DND-41 (cell line): Measurements from ENCODE around the gene ZNF296.

Source experiments
- ATAC-seq: fragments of 200-7000 bp; cut with Tn5 transposase; 3 replicates; pipeline ENCODE4 v1.9.1; 2021; ENCODE audit warnings: low read depth; ENCODE audit not compliant: insufficient read depth
- DNase-seq: peaks from one replicate; pipeline ENCODE4 v3.0.0-alpha.2; 2020
- H2AFZ ChIP-seq: 2 replicates; pipeline ENCODE4 v1.6.0; 2012; ENCODE audit warnings: low read depth, low read length
- H3K27ac ChIP-seq: 2 replicates; pipeline ENCODE4 v1.5.1; 2012; ENCODE audit warnings: low read length, inconsistent platforms
- H3K27me3 ChIP-seq: fragments of 200-600 bp; sonication (generic); 2 replicates; pipeline ENCODE4 v1.6.0; 2012; ENCODE audit warnings: low read length, mild to moderate bottlenecking, inconsistent platforms; ENCODE audit not compliant: insufficient read depth, poor library complexity
- H3K36me3 ChIP-seq: 2 replicates; pipeline ENCODE4 v1.5.1; 2012; ENCODE audit warnings: low read length, inconsistent platforms; ENCODE audit not compliant: insufficient read depth
- H3K4me1 ChIP-seq: 2 replicates; pipeline ENCODE4 v1.5.1; 2012; ENCODE audit warnings: mild to moderate bottlenecking, low read length; ENCODE audit not compliant: insufficient read depth
- H3K4me2 ChIP-seq: 2 replicates; pipeline ENCODE4 v1.6.0; 2012; ENCODE audit warnings: mild to moderate bottlenecking, moderate library complexity, low read length, inconsistent platforms; ENCODE audit not compliant: insufficient read depth
- H3K4me3 ChIP-seq, 2 experiments: fragments of 200-600 bp in 1 of 2; shearing (Covaris generic) in 1 of 2; 2 replicates each; pipeline ENCODE4 v1.5.1; 2012 to 2016; ENCODE audit warnings: inconsistent platforms in 2 of 2, low read length in 2 of 2, mild to moderate bottlenecking in 2 of 2, low read depth in 1 of 2, moderate library complexity in 1 of 2
- H3K79me2 ChIP-seq: 2 replicates; pipeline ENCODE4 v1.6.0; 2012; ENCODE audit warnings: low read length, inconsistent platforms; ENCODE audit not compliant: insufficient read depth
- H3K9ac ChIP-seq: 2 replicates; pipeline ENCODE4 v1.6.0; 2012; ENCODE audit warnings: low read depth, mild to moderate bottlenecking, inconsistent platforms, low read length, moderate library complexity
- H3K9me3 ChIP-seq: 2 replicates; pipeline ENCODE4 v1.5.1; 2012; ENCODE audit warnings: low read length, moderate library complexity, mild to moderate bottlenecking, inconsistent platforms; ENCODE audit not compliant: insufficient read depth, severe bottlenecking
- H4K20me1 ChIP-seq: 2 replicates; pipeline ENCODE4 v1.6.0; 2012; ENCODE audit warnings: low read length; ENCODE audit not compliant: insufficient read depth
- CTCF ChIP-seq: IDR thresholded peaks from 2 replicates; pipeline ENCODE4 v1.5.1; 2012; ENCODE audit warnings: borderline replicate concordance, low read length, moderate library complexity, mild to moderate bottlenecking; ENCODE audit not compliant: poor library complexity, severe bottlenecking; ENCODE audit errors: extremely low read depth
- EZH2 ChIP-seq: IDR thresholded peaks from 3 replicates; pipeline ENCODE4 v1.6.1; 2012; ENCODE audit warnings: borderline replicate concordance, low read depth, mild to moderate bottlenecking, moderate library complexity, low read length, inconsistent platforms; ENCODE audit not compliant: severe bottlenecking

The ZNF296 gene

DNA sequence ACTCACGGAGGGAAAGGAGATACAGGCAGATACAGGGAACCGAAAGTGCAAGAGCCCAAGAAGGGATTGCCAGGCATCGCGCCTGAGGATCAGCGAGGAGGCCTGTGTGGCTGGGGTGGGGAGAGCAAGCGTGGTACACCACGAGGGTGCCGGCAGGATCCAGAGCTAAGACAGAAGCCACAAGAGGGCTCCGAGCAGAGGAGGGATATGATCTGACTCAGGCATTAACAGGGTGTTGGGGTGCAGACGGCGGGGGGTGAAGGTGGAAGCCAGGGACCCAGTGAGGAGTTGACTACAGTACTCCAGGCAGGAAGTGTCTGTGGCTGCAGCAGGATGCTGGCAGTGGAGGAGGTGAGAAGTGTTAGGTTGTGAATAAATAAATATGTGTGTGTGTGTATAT, 11.3 kb upstream of the ZNF296 start:
- Histone ChIP-seq H3K79me2 (peaks cover 36% of the 10 kb centered on the region), H3K9ac (no peak overlapping the region), H3K4me3 (no peak overlapping the region), H3K27ac (no peak overlapping the region), H3K9me3 (no peaks in the 10 kb centered on the region), H3K27me3 (no peaks in the 10 kb centered on the region), H2AFZ (no peak overlapping the region), H3K4me2 (no peak overlapping the region; the same call in 1 of the 2 replicates), H3K36me3 (peaks cover 38% of the 10 kb centered on the region), H3K4me1 (peaks cover 12% of the 10 kb centered on the region), H4K20me1 (peaks cover 8% of the 10 kb centered on the region; the same call in 1 of the 2 replicates)
- peak; percentile 33 for DNase-seq
- no peak for TF ChIP-seq EZH2
- no peak for TF ChIP-seq CTCF
- peak; percentile 65 for ATAC-seq

- no peak overlapping the region for H3K4me3 ChIP-seq
- H2AFZ ChIP-seq: no peak overlapping the region
- no peak overlapping the region for H3K27ac ChIP-seq
- H3K9ac ChIP-seq: no peak overlapping the region
- H3K36me3 ChIP-seq: peaks cover 44% of the 10 kb centered on the region
- ATAC-seq (no peak), DNase-seq (no peak)
- H3K4me2 ChIP-seq: no peak overlapping the region
- H3K9me3 ChIP-seq: no peaks in the 10 kb centered on the region
- peaks cover 47% of the 10 kb centered on the region for H3K79me2 ChIP-seq
- H3K27me3 ChIP-seq: no peaks in the 10 kb centered on the region
- TF ChIP-seq CTCF (no peak), EZH2 (no peak)
- H3K4me1 ChIP-seq: peaks cover 4% of the 10 kb centered on the region; the same call in 1 of the 2 replicates
- H4K20me1 ChIP-seq: peaks cover 15% of the 10 kb centered on the region; the same call in 1 of the 2 replicates
These were observed 10.2 kb upstream of the ZNF296 start for GRCh38 chr19:45086480-45086879.

- Histone ChIP-seq H3K9ac (no peak overlapping the region), H3K36me3 (peaks cover 20% of the 10 kb centered on the region)
These were observed 5.9 kb upstream of the ZNF296 start for GRCh38 chr19:45082170-45082569.

More at GRCh38 chr19:45082170-45082569, 5.9 kb upstream of the ZNF296 start:
- Histone ChIP-seq H3K4me3 (no peak overlapping the region), H3K27me3 (no peaks in the 10 kb centered on the region), H3K4me1 (peaks cover 26% of the 10 kb centered on the region), H2AFZ (no peak overlapping the region), H3K9me3 (no peaks in the 10 kb centered on the region), H3K79me2 (peaks cover 59% of the 10 kb centered on the region), H4K20me1 (peaks cover 19% of the 10 kb centered on the region), H3K27ac (no peak overlapping the region), H3K4me2 (no peak overlapping the region)
- no peak for TF ChIP-seq CTCF
- no peak for TF ChIP-seq EZH2
- no peak for ATAC-seq
- DNase-seq: no peak
